HG02759 (cell line): ENCODE measurements around the gene COX14.
A peak's percentile ranks its signal among the peaks of the same experiment; 100 is the strongest.
"Not testable (repeated sequence)": the region's sequence is repeated elsewhere in the genome, so short reads cannot be mapped to it uniquely, and the experiment has no call there.

Experiments
- ATAC-seq: cut with Tn5 transposase; IDR thresholded peaks from one replicate; pipeline ENCODE4 v1.9.1; 2021; ENCODE audit warnings: mild to moderate bottlenecking, moderate library complexity; ENCODE audit not compliant: unreplicated experiment

The COX14 gene

GRCh38 chr12:50107416-50108268, 4.4 kb upstream of the COX14 start:
- ATAC-seq: no peak

- no peak for ATAC-seq
These were observed 2.7 kb upstream of the COX14 start for GRCh38 chr12:50109319-50109718.

GRCh38 chr12:50110127-50110761, 1.8 kb upstream of the COX14 start:
- no peak for ATAC-seq

GRCh38 chr12:50110762-50111351, 1.2 kb upstream of the COX14 start:
- ATAC-seq: no peak

DNA sequence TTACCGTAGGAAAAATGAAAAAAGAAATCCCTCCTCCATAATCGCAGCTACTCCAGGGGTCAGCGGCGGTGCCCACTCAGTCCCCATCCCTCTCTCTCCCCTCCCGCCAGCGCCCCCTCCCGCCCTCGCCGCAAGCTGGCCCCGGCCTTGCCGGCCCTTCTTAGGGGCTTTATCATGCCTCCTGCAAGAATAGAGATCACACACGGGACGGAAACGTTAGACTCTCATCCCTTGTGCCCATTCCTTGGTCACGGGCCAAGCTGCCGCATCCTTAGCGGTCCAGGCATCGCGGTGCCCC, 692 bp upstream of the COX14 start:
- peak; percentile 2 for ATAC-seq

- no peak for ATAC-seq
These were observed 601 bp downstream of the COX14 start for GRCh38 chr12:50112456-50113218.

- ATAC-seq: no peak
These were observed 5.1 kb downstream of the COX14 start for GRCh38 chr12:50117057-50117622.

GRCh38 chr12:50119387-50119786, 7.4 kb downstream of the COX14 start:
- ATAC-seq: no peak

- ATAC-seq: no peak
These were observed 8.5 kb downstream of the COX14 start for GRCh38 chr12:50120521-50120920.

DNA sequence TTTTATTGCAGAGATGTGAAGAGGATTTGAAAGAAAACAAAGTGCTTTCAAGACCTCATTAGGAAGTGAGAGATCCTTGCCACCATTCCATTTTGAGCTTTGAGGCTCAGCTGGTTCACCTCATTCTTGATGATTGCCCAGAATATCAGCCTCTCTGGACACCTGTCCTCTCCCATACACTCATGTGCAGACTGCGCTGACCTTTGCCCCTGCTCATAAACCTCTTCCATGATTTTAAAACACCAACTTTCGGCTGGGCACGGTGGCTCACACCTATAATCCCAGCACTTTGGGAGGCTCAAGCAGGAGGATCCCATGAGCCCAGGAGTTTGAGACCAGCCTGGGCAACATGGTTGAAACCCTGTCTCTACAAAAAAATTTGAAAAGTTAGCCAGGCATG, 8.9 kb downstream of the COX14 start:
- no peak for ATAC-seq

DNA sequence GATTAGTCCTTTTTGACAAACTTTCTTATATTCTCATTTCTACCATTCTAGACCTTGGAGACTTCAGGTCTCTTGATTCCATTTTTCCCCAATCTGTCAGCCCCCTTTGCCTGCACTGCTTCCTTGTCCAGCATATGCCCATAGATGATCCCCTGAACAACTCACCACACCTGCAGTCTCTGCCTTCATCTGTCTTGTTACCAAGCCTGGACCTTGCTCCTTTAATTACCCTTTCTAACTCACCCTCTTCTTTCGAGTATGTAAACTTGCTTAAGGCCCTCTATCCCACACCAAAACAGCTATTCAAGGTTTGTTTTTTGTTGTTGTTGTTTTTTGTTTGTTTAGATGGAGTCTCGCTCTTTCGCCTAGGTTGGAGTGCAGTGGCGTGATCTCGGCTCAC, 9.6 kb downstream of the COX14 start:
- no peak for ATAC-seq

GRCh38 chr12:50123203-50123602, 11.2 kb downstream of the COX14 start:
- no peak for ATAC-seq

- ATAC-seq: no peak
These were observed 15.5 kb downstream of the COX14 start for GRCh38 chr12:50127546-50127945.

GRCh38 chr12:50129290-50129689, 17.3 kb downstream of the COX14 start:
- ATAC-seq: no peak

GRCh38 chr12:50132505-50133135, 20.6 kb downstream of the COX14 start:
- no peak for ATAC-seq

- no peak for ATAC-seq
These were observed 31.0 kb downstream of the COX14 start for GRCh38 chr12:50142993-50143392.

DNA sequence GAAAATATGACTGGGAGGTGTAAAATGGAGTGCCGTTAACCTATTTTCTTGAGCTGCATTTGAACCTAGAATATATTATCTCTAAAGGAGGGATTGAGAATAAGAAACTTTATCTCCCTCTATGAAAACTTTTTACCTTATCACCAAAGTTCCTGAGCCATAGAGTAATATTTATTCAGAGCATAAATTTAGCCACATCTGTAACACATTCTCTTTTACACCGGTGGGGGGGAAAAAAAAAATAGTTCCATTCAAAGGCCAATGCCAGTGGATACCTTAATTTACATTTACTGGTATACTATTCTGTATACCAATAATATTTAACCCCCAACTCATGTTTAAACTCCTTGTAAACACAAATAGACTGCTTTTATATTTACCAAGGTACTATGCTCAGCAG, 33.4 kb downstream of the COX14 start:
- ATAC-seq: no peak

GRCh38 chr12:50147281-50147680, 35.2 kb downstream of the COX14 start:
- no peak for ATAC-seq

GRCh38 chr12:50148011-50148410, 36.0 kb downstream of the COX14 start:
- ATAC-seq: not testable (repeated sequence)

DNA sequence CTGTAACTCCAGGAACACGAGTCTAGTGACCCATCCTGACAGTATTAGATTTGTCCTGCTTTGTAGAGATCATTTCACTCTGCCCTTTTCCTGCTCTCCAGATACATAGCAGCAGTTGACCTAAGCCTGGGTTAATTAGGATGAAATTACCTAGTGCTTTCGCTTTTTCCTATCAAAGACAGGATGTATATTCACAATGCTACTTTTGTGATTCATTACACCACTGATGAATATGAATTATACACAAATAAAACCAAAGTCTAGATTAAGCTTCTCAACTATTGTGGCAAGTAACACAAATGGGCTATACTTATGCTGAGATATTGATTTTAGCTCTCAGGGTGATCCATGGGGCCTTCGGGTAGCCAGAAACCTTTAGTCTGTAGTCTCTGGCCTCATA, 37.3 kb downstream of the COX14 start:
- no peak for ATAC-seq
